ENCODE measurements around the gene TFF2. TPM values are rescaled to one million over a fixed set of nuclear protein-coding genes. Genes with fewer than 3 reads are reported as not detected.
A peak's percentile ranks its signal among the peaks of the same experiment; 100 is the strongest.

Gene TFF2
- total RNA-seq, 1 experiment from 2014 or later: not detected

GRCh38 chr21:42310411-42311001, 40.3 kb downstream of the TFF2 start:
- H3K4me1 Mint-ChIP-seq (ENCODE audit: low read depth, unreplicated experiment): peaks cover 6% of the 10 kb centered on the region
- CTCF ChIA-PET: no interaction called here
- no peak for TF ChIP-seq CTCF (IDR thresholded peaks at IDR 0.05; ENCODE audit: unreplicated experiment)
- no peak overlapping the region for H3K4me3 Mint-ChIP-seq (ENCODE audit: low read depth, unreplicated experiment)
- peaks cover 33% of the 10 kb centered on the region for H3K27me3 Mint-ChIP-seq (ENCODE audit: unreplicated experiment)
- DNase-seq: no peak
- intact Hi-C loops (cut with micrococcal nuclease; ENCODE audit: unreplicated experiment): no loop called here
- no peaks in the 10 kb centered on the region for H3K36me3 Mint-ChIP-seq (ENCODE audit: insufficient read depth, unreplicated experiment)
- H3K9me3 Mint-ChIP-seq (ENCODE audit: low read depth, unreplicated experiment): no peaks in the 10 kb centered on the region
- BruUV-seq (replicated peaks): no TSS peak
- H3K27ac Mint-ChIP-seq (ENCODE audit: unreplicated experiment): no peak overlapping the region

- BruUV-seq (replicated peaks): no TSS peak
- Mint-ChIP-seq H3K9me3 (ENCODE audit: low read depth, unreplicated experiment) (no peaks in the 10 kb centered on the region), H3K4me1 (ENCODE audit: low read depth, unreplicated experiment) (peaks cover 6% of the 10 kb centered on the region), H3K27me3 (ENCODE audit: unreplicated experiment) (peaks cover 38% of the 10 kb centered on the region), H3K36me3 (ENCODE audit: insufficient read depth, unreplicated experiment) (no peaks in the 10 kb centered on the region), H3K4me3 (ENCODE audit: low read depth, unreplicated experiment) (no peak overlapping the region), H3K27ac (ENCODE audit: unreplicated experiment) (no peak overlapping the region)
- intact Hi-C loops (cut with micrococcal nuclease; ENCODE audit: unreplicated experiment): loop anchor here (1.0 kb wide), 1 partner anchor 141 kb away; no protein-coding TSS in a partner anchor
- TF ChIP-seq CTCF (IDR thresholded peaks at IDR 0.05; ENCODE audit: unreplicated experiment): peak; percentile 62
- DNase-seq: peak; percentile 52
- CTCF ChIA-PET: interaction anchor here (0.6 to 1.2 kb wide), 9 partner anchors 9 to 391 kb away, joined by 3 to 10 read pairs (median 4); no protein-coding TSS in a partner anchor
These were observed 41.0 kb downstream of the TFF2 start for GRCh38 chr21:42309753-42310213.

- intact Hi-C loops (cut with micrococcal nuclease; ENCODE audit: unreplicated experiment): loop anchor here (1.0 kb wide), 1 partner anchor 141 kb away; no protein-coding TSS in a partner anchor
- Mint-ChIP-seq H3K4me1 (ENCODE audit: low read depth, unreplicated experiment) (peaks cover 6% of the 10 kb centered on the region), H3K27me3 (ENCODE audit: unreplicated experiment) (peaks cover 44% of the 10 kb centered on the region), H3K9me3 (ENCODE audit: low read depth, unreplicated experiment) (no peaks in the 10 kb centered on the region), H3K27ac (ENCODE audit: unreplicated experiment) (no peak overlapping the region), H3K4me3 (ENCODE audit: low read depth, unreplicated experiment) (no peak overlapping the region), H3K36me3 (ENCODE audit: insufficient read depth, unreplicated experiment) (no peaks in the 10 kb centered on the region)
- no peak for TF ChIP-seq CTCF (IDR thresholded peaks at IDR 0.05; ENCODE audit: unreplicated experiment)
- no peak for DNase-seq
- CTCF ChIA-PET: interaction anchor here (0.6 to 1.2 kb wide), 9 partner anchors 10 to 391 kb away, joined by 3 to 10 read pairs (median 4); no protein-coding TSS in a partner anchor
- BruUV-seq (replicated peaks): no TSS peak
These were observed 41.7 kb downstream of the TFF2 start for GRCh38 chr21:42308914-42309752.

GRCh38 chr21:42308161-42308913, 42.5 kb downstream of the TFF2 start:
- Mint-ChIP-seq H3K27ac (ENCODE audit: unreplicated experiment) (no peak overlapping the region), H3K4me3 (ENCODE audit: low read depth, unreplicated experiment) (no peak overlapping the region), H3K4me1 (ENCODE audit: low read depth, unreplicated experiment) (peaks cover 6% of the 10 kb centered on the region), H3K9me3 (ENCODE audit: low read depth, unreplicated experiment) (no peaks in the 10 kb centered on the region), H3K27me3 (ENCODE audit: unreplicated experiment) (peaks cover 49% of the 10 kb centered on the region), H3K36me3 (ENCODE audit: insufficient read depth, unreplicated experiment) (no peaks in the 10 kb centered on the region)
- no peak for DNase-seq
- no peak for TF ChIP-seq CTCF (IDR thresholded peaks at IDR 0.05; ENCODE audit: unreplicated experiment)
- intact Hi-C loops (cut with micrococcal nuclease; ENCODE audit: unreplicated experiment): no loop called here
- CTCF ChIA-PET: interaction anchor here (0.6 to 1.2 kb wide), 2 partner anchors 55 to 144 kb away, joined by 3 to 4 read pairs; no protein-coding TSS in a partner anchor
- BruUV-seq (replicated peaks): no TSS peak

Data from Calu3 (cell line).